ENCODE data around the gene HOXD11. TPM values are rescaled to one million over a fixed set of nuclear protein-coding genes. Genes with fewer than 3 reads are reported as not detected.

Gene HOXD11
- total RNA-seq, 1 donor: not detected

DNA sequence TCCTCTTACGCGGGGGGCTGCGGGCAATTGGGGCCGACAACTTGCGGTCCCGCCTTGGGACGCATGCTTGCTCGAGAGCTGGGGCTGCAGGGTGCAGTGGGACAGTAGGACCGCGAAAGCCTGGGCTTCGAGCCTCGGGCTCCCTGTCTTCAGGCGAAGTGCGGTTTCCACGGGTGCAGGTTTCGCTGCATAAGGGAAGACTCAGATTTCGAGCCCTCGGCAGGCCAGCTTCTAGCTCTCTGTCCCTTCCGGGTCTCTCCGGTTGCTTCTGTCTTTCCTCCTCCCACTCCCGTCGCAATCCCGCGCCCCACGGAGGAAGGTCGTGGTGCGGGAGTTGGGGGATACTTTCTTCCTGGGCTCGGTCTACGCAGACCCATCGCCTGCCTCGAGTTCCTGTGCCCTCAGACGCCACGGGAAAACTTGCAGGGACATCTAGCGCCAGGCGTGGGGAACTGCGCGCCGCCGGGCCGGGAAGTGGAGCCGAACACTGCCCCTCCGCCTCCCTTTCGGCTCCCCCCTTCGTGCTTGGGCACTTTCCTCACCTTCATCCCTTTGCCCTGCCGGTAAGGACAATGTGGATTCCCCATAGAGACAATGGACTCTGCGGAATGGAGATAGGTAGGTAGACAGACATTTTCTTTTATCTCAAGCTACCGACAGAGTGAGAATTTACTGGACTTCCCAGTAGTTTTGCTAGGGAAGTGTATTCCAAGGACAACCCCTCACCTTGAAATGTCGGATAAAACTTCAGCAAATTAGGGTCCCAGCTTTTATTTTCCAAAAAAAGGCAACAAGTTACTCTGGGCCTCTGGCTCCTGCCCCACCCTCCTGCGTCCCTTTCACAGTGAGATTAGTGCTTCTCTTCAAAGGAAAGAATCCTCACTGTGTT lies 18.8 kb upstream of the HOXD11 start:
- H3K9me3 ChIP-seq (ENCODE audit: low read depth, low read length): no peaks in the 10 kb centered on the region
- peak overlapping the region; percentile 70 for H3K4me2 ChIP-seq (ENCODE audit: insufficient read depth, low read length)
- H3K27ac ChIP-seq (ENCODE audit: low read depth, low read length): no peak overlapping the region
- H3K4me3 ChIP-seq (ENCODE audit: insufficient read depth, low read length): peak overlapping the region; percentile 54
- H3K4me1 ChIP-seq (ENCODE audit: insufficient read depth, low read length): no peaks in the 10 kb centered on the region
- TF ChIP-seq, protein P1, sequence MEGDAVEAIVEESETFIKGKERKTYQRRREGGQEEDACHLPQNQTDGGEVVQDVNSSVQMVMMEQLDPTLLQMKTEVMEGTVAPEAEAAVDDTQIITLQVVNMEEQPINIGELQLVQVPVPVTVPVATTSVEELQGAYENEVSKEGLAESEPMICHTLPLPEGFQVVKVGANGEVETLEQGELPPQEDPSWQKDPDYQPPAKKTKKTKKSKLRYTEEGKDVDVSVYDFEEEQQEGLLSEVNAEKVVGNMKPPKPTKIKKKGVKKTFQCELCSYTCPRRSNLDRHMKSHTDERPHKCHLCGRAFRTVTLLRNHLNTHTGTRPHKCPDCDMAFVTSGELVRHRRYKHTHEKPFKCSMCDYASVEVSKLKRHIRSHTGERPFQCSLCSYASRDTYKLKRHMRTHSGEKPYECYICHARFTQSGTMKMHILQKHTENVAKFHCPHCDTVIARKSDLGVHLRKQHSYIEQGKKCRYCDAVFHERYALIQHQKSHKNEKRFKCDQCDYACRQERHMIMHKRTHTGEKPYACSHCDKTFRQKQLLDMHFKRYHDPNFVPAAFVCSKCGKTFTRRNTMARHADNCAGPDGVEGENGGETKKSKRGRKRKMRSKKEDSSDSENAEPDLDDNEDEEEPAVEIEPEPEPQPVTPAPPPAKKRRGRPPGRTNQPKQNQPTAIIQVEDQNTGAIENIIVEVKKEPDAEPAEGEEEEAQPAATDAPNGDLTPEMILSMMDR (IDR thresholded peaks at IDR 0.05; ENCODE audit: extremely low read depth, low read depth, low read length): peak; percentile 67
- peak; percentile 98 for DNase-seq (ENCODE audit: insufficient read length, low spot score, missing footprints)
- no peaks in the 10 kb centered on the region for H4K20me1 ChIP-seq (ENCODE audit: insufficient read depth, low read length)
- no peaks in the 10 kb centered on the region for H3K79me2 ChIP-seq (ENCODE audit: insufficient read depth, low read length)
- H3K36me3 ChIP-seq (ENCODE audit: insufficient read depth, low read length): no peaks in the 10 kb centered on the region
- H2AFZ ChIP-seq (ENCODE audit: low read length): peak overlapping the region; percentile 74
- peaks cover 97% of the 10 kb centered on the region for H3K27me3 ChIP-seq (ENCODE audit: insufficient read depth, low read length)

DNA sequence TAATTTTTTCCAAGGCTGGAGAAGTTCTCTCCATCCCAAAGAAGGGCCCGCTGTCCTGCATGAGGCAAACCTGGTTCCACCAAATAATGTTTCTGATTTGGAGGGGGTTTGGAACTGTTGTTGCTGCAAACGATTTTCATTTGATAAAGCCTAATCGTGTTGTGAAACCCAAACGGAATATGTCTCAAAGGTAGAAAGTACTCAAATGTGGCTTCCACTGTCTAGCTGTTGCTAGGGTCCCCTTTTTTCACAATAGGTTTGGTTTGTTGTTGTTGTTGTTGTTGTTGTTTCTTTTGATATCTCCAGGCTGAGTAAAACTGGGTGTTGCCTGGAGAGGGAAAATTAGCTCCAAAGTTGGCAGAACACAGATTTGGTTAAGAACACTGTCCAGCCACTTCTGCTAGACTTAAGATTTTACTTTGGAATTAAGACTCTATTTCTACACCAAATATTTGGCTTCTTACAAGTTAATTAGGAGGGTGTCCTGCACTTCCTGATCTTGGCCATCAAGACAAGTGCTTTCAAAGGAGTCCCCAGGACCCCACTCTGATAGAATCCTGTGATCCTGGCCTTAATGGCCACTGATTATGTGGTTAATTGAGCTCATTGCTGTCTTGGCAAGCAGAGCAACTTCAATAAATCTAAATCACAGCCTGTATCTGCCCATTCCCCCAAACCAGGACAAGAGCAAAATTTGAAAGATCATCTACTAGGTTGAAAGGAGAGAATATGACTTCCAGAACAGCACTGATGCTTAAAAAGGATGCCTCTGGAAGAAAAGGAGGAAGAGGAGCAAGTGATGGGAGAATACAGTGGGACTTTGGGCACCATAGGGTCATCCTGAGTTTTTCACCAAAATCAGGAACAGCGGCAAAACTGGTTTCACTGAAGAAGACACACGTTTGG lies 17.9 kb upstream of the HOXD11 start:
- Histone ChIP-seq H3K27ac (ENCODE audit: low read depth, low read length) (no peak overlapping the region), H3K27me3 (ENCODE audit: insufficient read depth, low read length) (peaks cover 97% of the 10 kb centered on the region), H3K4me2 (ENCODE audit: insufficient read depth, low read length) (no peak overlapping the region), H2AFZ (ENCODE audit: low read length) (no peak overlapping the region), H3K4me3 (ENCODE audit: insufficient read depth, low read length) (no peak overlapping the region), H3K79me2 (ENCODE audit: insufficient read depth, low read length) (no peaks in the 10 kb centered on the region), H3K4me1 (ENCODE audit: insufficient read depth, low read length) (no peaks in the 10 kb centered on the region), H3K36me3 (ENCODE audit: insufficient read depth, low read length) (no peaks in the 10 kb centered on the region), H3K9me3 (ENCODE audit: low read depth, low read length) (no peaks in the 10 kb centered on the region), H4K20me1 (ENCODE audit: insufficient read depth, low read length) (no peaks in the 10 kb centered on the region)
- TF ChIP-seq, protein P1 (IDR thresholded peaks at IDR 0.05; ENCODE audit: extremely low read depth, low read depth, low read length): no peak
- DNase-seq (ENCODE audit: insufficient read length, low spot score, missing footprints): peak; percentile 67

DNA sequence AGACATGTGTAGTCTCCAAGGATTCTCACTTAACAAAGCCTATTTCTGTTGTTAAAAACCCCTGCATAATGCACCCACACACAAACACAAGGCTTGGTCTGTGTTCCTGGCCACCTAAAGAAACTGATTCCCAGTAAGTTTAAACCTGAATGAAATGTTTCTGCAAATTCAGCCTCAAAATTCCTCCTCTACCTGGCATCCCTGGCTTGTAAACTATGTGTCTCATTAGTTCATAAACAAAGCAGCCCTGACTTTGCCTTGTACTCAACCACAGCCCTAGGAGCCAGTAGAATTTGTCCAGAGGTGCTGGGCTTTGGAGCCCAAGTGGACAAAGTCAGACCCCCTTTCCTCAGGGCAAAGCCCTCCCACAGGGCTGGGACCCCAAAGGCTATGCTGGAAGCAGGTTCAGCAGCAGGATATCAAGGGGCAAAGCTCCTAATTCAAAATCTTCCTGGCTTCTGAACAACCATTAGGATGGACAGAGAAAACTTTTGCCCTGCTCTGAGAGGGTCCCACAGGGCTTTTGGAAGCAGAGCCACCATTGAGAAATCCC lies 17.2 kb upstream of the HOXD11 start:
- Histone ChIP-seq H3K36me3 (ENCODE audit: insufficient read depth, low read length) (no peaks in the 10 kb centered on the region), H3K4me2 (ENCODE audit: insufficient read depth, low read length) (no peak overlapping the region), H3K9me3 (ENCODE audit: low read depth, low read length) (no peaks in the 10 kb centered on the region), H3K79me2 (ENCODE audit: insufficient read depth, low read length) (no peaks in the 10 kb centered on the region), H2AFZ (ENCODE audit: low read length) (no peak overlapping the region), H3K4me3 (ENCODE audit: insufficient read depth, low read length) (no peak overlapping the region), H3K27ac (ENCODE audit: low read depth, low read length) (no peak overlapping the region), H3K4me1 (ENCODE audit: insufficient read depth, low read length) (no peaks in the 10 kb centered on the region), H3K27me3 (ENCODE audit: insufficient read depth, low read length) (peaks cover 97% of the 10 kb centered on the region), H4K20me1 (ENCODE audit: insufficient read depth, low read length) (no peaks in the 10 kb centered on the region)
- peak; percentile 85 for DNase-seq (ENCODE audit: insufficient read length, low spot score, missing footprints)
- TF ChIP-seq, protein P1 (IDR thresholded peaks at IDR 0.05; ENCODE audit: extremely low read depth, low read depth, low read length): no peak
